ENCODE measurements around the gene XDH.

The XDH gene

GRCh38 chr2:31414601-31415241 lies at the start of gene XDH:
Gene XDH, minus strand, starts transcription at chr2:31414742. Its CDS starts 76 bp downstream, at chr2:31414666.
- Histone ChIP-seq H3K9ac (ENCODE audit: low read depth, low read length) (no peak within 1 kb of the TSS), H3K27me3 (ENCODE audit: insufficient read depth, low read length, poor library complexity) (peaks cover 2% of the 10 kb centered on the region), H3K4me1 (ENCODE audit: insufficient read depth, low read length) (no peaks in the 10 kb centered on the region), H3K4me3 (ENCODE audit: low read depth in 1 of 2, low read length in 2 of 2) (no peak within 1 kb of the TSS), H3K27ac (ENCODE audit: low read length) (no peak within 1 kb of the TSS), H3K79me2 (ENCODE audit: insufficient read depth, low read length) (no peaks in the 10 kb centered on the region), H2AFZ (ENCODE audit: low read depth, low read length) (no peak within 1 kb of the TSS), H3K36me3 (ENCODE audit: insufficient read depth, low read length) (no peaks in the 10 kb centered on the region), H3K9me3 (ENCODE audit: insufficient read depth, low read length, severe bottlenecking) (peaks cover 10% of the 10 kb centered on the region), H4K20me1 (ENCODE audit: insufficient read depth, low read length) (no peaks in the 10 kb centered on the region), H3K4me2 (ENCODE audit: insufficient read depth, low read length) (no peak within 1 kb of the TSS)
- DNase-seq (no peak), ATAC-seq (ENCODE audit: insufficient read depth, low read depth) (no peak)
- TF ChIP-seq EZH2 (IDR thresholded peaks at IDR 0.05; ENCODE audit: borderline replicate concordance, low read depth, low read length, severe bottlenecking) (no peak), CTCF (IDR thresholded peaks at IDR 0.05; ENCODE audit: borderline replicate concordance, extremely low read depth, low read length, poor library complexity, severe bottlenecking) (no peak)

GRCh38 chr2:31457651-31458050 lies 43.1 kb upstream of the XDH start:
- Histone ChIP-seq H3K36me3 (ENCODE audit: insufficient read depth, low read length) (no peaks in the 10 kb centered on the region), H4K20me1 (ENCODE audit: insufficient read depth, low read length) (no peaks in the 10 kb centered on the region), H3K4me1 (ENCODE audit: insufficient read depth, low read length) (no peaks in the 10 kb centered on the region), H3K79me2 (ENCODE audit: insufficient read depth, low read length) (no peaks in the 10 kb centered on the region), H3K27ac (ENCODE audit: low read length) (no peak overlapping the region), H3K9me3 (ENCODE audit: insufficient read depth, low read length, severe bottlenecking) (no peaks in the 10 kb centered on the region), H3K4me3 (ENCODE audit: low read depth in 1 of 2, low read length in 2 of 2) (no peak overlapping the region), H3K9ac (ENCODE audit: low read depth, low read length) (no peak overlapping the region), H2AFZ (ENCODE audit: low read depth, low read length) (no peak overlapping the region), H3K4me2 (ENCODE audit: insufficient read depth, low read length) (no peak overlapping the region), H3K27me3 (ENCODE audit: insufficient read depth, low read length, poor library complexity) (no peaks in the 10 kb centered on the region)
- DNase-seq (no peak), ATAC-seq (ENCODE audit: insufficient read depth, low read depth) (no peak)
- TF ChIP-seq EZH2 (IDR thresholded peaks at IDR 0.05; ENCODE audit: borderline replicate concordance, low read depth, low read length, severe bottlenecking) (no peak), CTCF (IDR thresholded peaks at IDR 0.05; ENCODE audit: borderline replicate concordance, extremely low read depth, low read length, poor library complexity, severe bottlenecking) (no peak)

- Histone ChIP-seq H3K9me3 (ENCODE audit: insufficient read depth, low read length, severe bottlenecking) (no peaks in the 10 kb centered on the region), H2AFZ (ENCODE audit: low read depth, low read length) (no peak overlapping the region), H3K27me3 (ENCODE audit: insufficient read depth, low read length, poor library complexity) (no peaks in the 10 kb centered on the region), H4K20me1 (ENCODE audit: insufficient read depth, low read length) (no peaks in the 10 kb centered on the region), H3K36me3 (ENCODE audit: insufficient read depth, low read length) (no peaks in the 10 kb centered on the region), H3K4me1 (ENCODE audit: insufficient read depth, low read length) (no peaks in the 10 kb centered on the region), H3K4me2 (ENCODE audit: insufficient read depth, low read length) (no peak overlapping the region), H3K9ac (ENCODE audit: low read depth, low read length) (no peak overlapping the region), H3K4me3 (ENCODE audit: low read depth in 1 of 2, low read length in 2 of 2) (no peak overlapping the region), H3K27ac (ENCODE audit: low read length) (no peak overlapping the region), H3K79me2 (ENCODE audit: insufficient read depth, low read length) (no peaks in the 10 kb centered on the region)
- DNase-seq (no peak), ATAC-seq (ENCODE audit: insufficient read depth, low read depth) (no peak)
- no peak for TF ChIP-seq EZH2 (IDR thresholded peaks at IDR 0.05; ENCODE audit: borderline replicate concordance, low read depth, low read length, severe bottlenecking)
- no peak for TF ChIP-seq CTCF (IDR thresholded peaks at IDR 0.05; ENCODE audit: borderline replicate concordance, extremely low read depth, low read length, poor library complexity, severe bottlenecking)
These were observed 32.3 kb upstream of the XDH start for GRCh38 chr2:31446848-31447247.

Data from DND-41 (cell line).